GM19372 (cell line): ENCODE measurements around the gene ELOVL7.
"Not testable (repeated sequence)": the region's sequence is repeated elsewhere in the genome, so short reads cannot be mapped to it uniquely, and the experiment has no call there.

ENCODE experiments used
- ATAC-seq: cut with Tn5 transposase; IDR thresholded peaks from one replicate; pipeline ENCODE4 v1.9.1; 2021; ENCODE audit warnings: mild to moderate bottlenecking, low read depth, moderate library complexity; ENCODE audit not compliant: unreplicated experiment

The ELOVL7 gene

DNA sequence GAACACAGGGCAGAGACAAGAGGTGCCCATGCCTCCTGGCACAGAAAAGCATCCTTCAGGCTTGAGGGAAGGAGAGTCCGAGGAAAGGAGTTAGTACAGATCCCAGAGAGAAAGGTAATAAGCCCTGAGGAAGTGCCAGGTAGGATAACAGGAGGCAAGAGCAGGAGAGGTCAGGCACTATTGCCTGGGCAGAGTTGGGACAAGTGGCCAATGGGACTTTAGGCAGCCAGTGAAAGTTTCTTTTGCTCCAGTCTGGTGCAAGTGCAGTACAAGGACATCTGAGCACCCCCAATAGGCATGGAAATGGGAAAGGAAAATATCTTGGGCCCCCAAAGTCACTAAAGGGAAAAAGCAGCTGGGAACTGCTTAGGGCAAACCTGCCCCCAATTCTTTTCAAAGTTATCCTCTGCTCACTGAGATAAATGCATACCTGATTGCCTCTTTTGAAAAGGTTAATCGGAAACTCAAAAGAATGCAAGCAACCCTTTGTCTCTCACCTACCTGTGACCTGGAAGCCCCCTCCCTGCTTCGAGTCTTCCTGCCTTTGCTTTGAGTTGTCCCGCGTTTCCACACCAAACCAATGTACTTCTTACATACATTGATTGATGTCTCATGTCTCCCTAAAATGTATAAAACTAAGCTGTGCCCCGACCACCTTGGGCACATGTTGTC lies 46.5 kb downstream of the ELOVL7 start:
- ATAC-seq = no peak

DNA sequence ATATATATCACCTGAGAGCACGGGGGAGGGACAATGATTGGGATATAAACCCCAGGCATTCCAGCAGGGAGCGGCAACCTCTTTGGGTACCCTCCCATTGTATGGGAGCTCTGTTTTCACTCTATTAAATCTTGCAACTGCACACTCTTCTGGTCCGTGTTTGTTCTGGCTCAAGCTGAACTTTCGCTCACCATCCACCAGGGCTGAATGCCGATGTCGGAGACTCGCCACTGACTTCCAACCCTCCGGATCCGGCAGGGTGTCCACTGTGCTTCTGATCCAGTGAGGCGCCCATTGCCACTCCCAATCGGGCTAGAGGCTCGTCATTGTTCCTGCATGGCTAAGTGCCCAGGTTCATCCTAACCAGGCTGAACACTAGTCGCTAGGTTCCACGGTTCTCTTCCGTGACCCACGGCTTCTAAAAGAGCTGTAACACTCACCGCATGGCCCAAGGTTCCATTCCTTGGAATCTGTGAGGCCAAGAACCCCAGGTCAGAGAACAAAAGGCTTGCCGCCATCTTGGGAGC lies 48.6 kb downstream of the ELOVL7 start:
- not testable (repeated sequence) for ATAC-seq

DNA sequence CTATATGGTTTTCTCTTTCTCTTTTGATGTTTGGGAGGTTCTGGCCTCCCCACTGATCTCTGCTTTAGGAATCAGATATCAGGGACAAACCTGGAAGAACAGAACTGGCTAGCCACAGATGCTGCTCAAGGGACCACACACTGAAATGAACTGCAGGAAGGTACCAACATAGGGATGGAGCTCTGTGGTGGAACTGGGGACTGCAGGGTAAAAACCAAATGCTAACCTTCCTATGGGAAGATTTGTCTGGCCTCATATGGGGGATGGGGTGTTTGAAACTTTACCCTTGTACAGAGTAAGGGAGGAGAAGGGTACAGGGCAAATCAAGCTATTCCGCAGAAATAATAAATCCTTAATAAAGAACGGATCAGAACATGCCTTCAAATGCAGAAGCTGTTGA lies 49.4 kb downstream of the ELOVL7 start:
- ATAC-seq = no peak

DNA sequence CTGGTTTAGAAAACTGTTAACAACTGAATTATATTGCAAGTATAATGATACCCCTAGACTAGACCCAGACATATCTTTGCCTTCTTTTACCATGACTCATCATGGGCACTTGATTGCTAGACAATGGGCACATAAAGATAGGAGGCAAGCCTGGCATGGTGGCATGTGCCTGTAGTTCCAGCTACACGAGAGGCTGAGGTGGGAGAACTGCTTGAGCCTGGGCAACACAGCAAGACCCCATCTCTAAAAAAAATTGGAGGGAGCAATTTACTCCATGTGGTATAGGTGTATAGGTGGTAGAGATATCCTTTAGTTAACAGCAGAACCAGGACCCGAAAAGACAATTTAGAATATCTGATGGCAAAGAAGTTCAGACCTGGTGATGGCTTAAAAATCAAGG lies 51.6 kb downstream of the ELOVL7 start:
- ATAC-seq = no peak

DNA sequence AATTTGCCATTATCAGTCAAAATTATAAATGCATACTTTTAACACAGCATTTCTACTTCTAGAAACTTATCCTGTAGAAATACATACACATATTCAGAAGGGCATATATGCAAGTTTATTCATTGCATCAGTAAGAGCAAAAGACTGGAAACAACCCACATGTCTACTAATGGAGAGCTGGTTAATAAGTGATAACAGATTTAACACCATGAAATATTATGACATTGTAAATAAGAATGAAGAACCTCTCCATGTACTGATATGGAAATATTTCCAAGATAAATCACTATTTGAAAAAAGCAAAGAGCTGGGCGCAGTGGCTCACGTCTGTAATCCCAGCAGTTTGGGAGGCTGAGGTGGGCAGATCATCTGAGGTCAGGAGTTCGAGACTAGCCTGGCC lies 54.5 kb downstream of the ELOVL7 start:
- ATAC-seq = no peak

DNA sequence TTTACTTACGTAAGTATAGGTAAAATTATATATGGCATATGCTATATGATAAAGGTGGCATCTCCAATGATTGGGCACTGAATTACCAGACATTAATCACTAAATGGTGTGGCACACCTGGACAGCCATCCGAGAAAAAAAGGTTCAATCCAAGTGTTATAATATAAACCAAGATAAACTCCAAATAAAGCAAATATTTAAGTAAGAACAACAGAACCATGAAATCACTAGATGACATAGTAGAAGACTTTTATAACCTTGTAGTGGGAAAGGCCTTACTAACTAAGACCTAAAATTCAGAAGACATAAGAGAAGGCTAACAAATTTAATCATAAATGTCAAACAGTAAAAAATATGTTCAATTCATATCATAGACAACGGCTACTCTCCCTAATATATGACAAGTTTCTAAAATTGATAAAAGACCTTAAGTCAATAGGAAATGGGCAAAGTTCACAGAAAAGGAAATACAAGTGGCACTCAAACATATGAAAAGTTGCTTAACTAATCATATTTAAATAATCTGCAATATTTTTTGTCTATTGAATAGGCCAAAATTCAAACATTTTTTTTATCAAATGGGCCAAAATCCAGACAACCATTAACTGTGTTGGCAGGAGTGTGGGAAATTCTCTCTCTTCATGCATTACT lies 55.1 kb downstream of the ELOVL7 start:
- no peak for ATAC-seq

DNA sequence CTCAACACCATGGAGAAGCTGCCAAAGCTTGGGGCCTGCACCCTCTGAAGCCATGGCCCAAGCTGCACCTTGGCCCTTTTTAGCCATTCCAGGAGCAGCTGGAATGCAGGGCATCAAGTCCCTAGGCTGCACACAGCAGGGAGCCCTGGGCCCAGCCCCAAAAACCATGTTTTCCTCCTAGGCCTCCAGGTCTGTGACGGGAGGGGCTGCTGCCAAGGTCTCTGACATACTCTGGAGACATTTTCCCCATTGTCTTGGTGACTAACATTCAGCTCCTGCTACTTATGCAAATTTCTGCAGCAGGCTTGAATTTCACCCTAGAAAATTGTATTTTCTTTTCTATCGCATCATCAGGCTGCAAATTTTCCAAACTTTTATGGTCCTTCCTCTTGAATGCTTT lies 64.6 kb downstream of the ELOVL7 start:
- ATAC-seq = no peak

DNA sequence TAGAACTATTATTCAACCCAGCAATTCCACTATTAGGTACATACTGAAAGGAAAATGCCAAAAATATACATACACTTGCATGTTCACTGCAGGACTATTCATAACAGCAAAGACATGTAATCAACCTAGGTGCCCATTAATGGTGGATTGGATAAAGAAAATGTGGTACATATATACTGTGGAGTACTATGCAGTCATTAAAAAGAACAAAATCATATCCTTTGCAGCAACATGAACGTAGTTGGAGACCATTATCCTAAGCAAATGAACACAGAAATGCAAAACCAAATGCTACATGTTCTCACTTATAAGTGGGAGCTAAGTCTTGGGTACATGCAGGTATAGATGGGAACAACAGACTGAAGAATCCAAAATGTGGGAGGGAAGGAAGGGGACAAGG lies 67.7 kb downstream of the ELOVL7 start:
- no peak for ATAC-seq

DNA sequence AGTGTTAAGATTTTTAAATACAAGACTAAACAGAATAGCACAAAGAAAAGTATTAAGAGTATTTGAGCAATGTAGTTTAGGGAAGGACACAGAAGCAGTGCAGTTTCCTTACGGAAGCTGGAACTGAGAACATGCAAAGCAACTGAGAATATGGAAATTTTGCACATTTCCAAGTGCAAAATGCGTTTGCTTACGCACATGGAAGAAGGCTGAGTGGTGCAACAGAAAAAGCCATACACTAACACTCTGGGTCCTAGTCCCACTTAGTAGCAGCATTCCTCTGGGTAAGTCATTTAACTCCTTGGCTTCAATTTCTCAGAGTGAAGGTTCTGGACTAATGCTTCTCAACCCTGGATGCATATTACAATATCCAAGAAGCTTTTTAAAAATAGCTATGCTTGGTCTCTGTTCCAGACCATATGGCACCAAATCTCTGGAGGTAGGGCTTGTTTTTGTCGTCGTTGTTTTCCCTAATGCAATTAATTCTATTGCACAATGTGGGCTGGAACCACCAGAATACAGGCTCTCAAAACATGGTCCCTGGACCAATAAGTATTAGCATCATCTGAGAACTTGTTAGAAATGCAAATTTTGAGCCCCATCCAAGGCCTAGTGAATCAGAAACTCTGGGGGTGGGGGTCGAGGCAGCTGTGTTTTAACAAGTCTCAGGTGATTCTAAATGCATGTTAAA lies 78.9 kb downstream of the ELOVL7 start:
- ATAC-seq = no peak

DNA sequence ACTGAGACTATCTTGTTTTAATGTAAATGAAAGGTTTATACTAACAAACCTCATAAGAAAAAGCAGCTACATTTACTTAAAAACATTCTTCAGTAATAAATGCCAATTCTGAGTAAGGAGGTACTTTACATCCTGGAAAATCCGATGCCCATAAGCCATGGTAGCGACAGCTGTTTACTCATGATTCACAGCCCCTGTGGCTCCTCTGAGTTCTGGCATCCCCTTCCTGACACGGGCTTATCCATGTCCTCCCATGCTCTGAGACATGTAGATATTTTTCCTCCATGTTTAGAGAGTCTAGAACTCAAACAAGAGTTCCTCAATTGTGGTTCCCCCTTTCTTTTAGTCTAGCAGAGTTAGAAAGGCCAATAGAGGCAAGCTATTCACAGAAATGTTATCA lies 81.0 kb downstream of the ELOVL7 start:
- no peak for ATAC-seq

DNA sequence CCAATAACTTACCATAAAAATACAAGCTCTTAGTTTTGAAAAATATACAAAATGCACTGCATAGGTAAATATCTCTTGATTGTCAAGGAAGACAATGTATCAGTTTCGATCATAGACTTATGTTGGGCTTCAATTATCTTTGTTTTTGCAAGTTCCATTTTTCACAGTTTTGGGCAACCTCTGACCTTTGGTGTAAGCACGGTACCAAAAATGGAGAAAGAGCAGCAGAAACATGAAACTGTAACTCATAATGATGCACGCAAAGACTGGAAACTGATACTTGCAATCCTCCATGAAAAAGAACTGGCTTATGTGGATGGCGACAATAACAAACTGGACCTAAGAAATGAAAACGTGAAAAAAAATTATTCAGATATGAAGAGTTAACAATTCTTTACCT lies 89.6 kb downstream of the ELOVL7 start:
- no peak for ATAC-seq

DNA sequence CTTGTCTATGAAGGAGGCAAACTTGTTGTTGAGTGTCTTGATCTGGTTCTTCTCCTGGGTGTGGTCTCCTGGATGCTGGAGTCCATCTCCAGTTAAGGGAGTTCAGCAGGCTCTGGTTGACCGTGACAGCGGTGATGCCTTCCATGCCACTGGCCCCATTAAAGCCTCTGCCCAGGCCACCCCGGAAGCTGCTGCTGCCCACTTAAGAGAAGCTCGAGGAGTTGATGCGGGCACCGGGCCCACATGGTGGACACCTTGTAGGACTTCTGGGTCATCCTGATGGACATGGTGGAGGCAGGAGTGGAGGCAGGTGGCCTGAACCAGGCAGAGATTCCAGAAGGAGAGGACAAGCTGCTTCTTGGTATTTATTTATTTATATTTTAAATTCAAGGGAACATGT lies 99.4 kb downstream of the ELOVL7 start:
- ATAC-seq = no peak

DNA sequence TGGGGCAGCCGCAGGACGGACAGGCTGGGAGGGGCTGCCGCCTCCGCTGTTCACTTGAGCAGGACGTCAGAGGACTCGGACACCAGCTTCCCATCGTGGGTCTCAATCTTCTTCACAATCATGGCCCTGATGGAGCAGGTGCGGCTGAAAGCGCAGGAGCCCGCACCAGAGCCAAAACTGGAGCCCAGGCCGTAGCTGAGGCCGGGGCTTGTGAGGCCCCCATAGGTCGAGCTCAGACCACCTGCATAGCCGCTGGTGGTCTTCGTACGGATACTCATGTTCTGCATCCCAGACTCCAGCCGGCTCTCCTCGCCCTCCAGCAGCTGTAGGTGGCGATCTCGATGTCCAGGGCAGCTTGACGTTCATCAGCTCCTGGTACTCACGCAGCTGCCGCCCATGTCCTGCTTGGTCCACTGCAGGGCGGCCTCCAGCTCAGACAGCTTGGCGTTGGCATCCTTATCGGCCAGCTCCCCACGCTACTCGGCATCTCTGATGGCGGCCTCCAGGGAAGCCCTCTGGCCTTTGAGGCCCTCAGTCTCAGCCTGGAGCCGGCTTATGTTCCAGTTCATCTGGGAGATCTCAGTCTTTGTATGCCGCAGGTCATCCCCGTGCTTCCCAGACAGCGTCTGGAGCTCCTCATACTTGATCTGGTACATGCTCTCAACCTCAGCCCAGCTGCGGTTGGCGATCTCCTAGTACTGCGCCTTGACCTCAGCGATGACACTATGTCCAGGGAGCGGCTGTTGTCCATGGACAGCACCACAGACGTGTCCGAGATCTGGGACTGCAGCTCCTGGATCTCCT lies 100.4 kb downstream of the ELOVL7 start:
- no peak for ATAC-seq

DNA sequence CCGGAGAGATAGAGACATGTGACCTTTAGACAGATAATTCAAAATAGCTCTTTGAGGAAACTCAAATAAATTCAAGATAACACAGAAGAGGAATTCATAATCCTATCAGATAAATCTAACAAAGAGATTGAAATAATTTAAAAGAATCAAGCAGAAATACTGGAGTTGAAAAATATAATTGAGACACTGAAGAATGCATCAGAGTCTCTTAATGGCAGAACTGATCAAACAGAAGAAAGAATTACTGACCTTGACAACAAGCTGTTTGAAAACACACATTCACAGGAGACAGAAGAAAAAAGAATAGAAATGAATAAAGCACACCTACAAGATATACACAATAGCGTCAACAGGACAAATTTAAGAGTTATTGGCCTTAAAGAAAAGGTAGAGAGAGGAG lies 103.7 kb downstream of the ELOVL7 start:
- no peak for ATAC-seq

DNA sequence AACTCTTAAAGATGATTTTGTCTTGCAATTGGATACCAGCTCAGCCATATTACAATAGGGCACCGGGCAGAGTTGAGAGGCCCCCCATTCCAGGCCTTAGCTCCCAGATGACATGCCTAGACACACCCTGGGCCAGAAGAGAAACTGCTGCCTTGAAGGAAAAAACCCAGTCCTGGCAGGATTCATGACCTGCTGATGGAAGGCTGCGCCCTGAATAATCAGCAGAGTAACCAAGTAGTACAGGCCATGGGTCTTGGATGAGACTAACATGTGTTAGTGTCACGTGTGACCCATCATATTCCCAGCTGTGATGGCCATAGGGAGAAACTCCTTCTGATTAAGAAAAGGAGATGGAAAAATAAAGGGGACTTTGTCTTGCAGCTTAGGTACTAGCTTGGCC lies 105.1 kb downstream of the ELOVL7 start:
- ATAC-seq = no peak

DNA sequence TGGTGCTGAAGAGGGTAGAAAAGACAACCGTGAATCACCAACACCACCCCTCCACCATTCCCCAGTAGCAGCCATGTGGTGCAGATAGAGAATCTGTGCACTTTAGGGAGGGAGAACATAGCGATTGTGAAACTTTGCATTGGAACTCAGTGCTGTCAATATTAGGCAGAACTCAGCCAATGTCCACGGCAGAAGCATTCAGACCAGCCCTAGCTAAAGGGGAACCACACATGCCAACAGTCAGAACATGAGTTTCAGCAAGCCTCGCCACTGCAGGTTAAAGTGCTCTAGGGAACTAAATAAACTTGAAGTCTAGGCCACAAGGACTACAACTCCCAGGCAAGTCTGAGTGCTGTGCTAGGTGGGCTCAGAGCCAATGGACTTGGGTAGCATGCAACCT lies 105.6 kb downstream of the ELOVL7 start:
- no peak for ATAC-seq

DNA sequence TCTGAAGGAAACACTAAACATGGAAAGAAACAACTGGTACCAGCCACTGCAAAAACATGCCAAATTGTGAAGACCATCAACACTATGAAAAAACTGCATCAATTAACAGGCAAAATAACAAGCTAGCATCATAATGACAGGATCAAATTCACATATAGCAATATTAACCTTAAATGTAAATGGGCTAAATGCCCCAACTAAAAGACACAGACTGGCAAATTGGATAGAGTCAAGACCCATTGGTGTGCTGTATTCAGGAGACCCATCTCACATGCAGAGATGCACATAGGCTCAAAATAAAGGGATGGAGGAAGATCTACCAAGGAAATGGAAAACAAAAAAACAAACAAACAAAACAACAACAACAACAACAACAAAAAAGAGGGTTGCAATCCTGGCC lies 113.2 kb downstream of the ELOVL7 start:
- ATAC-seq = not testable (repeated sequence)

DNA sequence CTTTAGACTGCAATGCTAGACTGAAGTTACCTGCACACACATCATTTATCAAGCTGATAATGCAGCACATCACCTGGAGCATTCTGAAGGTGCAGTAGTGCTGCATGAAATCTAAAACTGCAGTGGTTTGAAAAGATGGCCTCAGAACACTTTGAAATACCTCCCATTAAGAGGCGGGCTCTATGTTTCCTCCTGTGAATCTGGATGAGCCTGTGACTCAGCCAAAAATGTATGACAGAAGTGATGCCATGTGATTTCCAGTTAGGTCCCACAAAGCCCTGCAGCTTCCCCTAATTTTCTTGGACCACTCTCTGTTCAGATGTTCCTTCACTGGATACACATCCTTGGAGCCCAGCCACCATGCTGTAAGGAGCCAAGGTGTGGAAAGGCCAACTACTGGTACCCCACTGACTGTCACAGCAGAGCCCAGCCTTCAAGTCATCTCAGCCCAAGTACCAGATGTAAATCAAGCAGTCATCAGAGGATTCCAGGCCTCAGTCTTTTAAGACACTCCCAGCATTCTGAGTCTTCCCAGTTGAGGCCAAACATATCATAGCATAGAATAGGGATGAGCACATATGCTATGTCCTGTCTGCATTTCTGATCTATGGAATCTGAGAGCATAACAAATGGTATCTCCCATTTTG lies 116.9 kb downstream of the ELOVL7 start:
- ATAC-seq = no peak

DNA sequence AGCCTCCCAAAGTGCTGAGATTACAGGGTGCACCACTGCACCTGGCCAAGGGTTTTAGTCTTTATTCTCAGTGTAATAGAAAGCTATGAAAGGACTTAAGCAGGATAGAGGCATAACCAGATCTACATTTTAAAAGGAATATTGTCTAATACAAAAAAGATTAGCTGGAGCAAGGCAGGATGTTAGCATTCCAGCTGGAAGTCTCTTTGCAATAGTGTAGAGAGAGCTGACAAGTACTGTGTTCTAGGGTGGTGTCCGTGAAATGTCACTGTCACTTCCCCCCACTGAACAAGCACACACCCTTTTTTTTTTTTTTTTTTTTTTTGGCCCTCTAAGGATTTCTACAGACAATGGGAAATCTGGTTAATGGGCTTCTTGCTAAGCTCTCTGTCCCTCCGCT lies 119.9 kb downstream of the ELOVL7 start:
- ATAC-seq = no peak

DNA sequence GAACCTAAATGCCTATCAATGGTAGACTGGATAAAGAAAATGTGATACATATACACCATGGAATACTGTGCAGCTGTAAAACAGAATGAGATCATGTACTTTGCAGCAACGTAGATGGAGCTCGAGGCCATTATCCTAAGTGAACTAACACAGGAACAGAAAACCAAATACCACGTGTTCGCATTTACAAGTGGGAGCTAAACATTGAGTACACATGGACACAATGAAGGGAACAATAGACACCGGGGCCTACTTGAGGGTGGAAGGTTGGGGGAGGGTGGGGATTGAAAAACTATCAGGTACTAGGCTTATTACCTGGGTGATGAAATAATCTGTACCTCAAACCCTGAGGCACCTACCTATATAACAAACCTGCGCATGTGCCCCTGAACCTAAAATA lies 121.7 kb downstream of the ELOVL7 start:
- ATAC-seq = no peak
